Subcutaneous adipose tissue (tissue), 4 donors: ENCODE data around the gene ADGRD1. TPM values are rescaled to one million over a fixed set of nuclear protein-coding genes. Genes with fewer than 3 reads are reported as not detected.

Experiments
- total RNA-seq, 4 donors: library from RNA; depleted of rRNA; stranded (reverse); fragments of >200 nt; gene quantifications; one replicate each; pipeline ENCODE4 v1.1.0, GENCODE V29; 2016
- TF ChIP-seq, protein P1 (sequence below): fragments of 450-650 bp; IDR thresholded peaks from one replicate; pipeline ENCODE4 v1.5.1; 2016; ENCODE audit warnings: low read depth, mild to moderate bottlenecking, control low read depth, antibody characterized with exemption, moderate library complexity

ADGRD1 gene
- total RNA-seq, 4 donors from 2014 or later, result 16.3 to 34.1 (median 24.1) TPM

DNA sequence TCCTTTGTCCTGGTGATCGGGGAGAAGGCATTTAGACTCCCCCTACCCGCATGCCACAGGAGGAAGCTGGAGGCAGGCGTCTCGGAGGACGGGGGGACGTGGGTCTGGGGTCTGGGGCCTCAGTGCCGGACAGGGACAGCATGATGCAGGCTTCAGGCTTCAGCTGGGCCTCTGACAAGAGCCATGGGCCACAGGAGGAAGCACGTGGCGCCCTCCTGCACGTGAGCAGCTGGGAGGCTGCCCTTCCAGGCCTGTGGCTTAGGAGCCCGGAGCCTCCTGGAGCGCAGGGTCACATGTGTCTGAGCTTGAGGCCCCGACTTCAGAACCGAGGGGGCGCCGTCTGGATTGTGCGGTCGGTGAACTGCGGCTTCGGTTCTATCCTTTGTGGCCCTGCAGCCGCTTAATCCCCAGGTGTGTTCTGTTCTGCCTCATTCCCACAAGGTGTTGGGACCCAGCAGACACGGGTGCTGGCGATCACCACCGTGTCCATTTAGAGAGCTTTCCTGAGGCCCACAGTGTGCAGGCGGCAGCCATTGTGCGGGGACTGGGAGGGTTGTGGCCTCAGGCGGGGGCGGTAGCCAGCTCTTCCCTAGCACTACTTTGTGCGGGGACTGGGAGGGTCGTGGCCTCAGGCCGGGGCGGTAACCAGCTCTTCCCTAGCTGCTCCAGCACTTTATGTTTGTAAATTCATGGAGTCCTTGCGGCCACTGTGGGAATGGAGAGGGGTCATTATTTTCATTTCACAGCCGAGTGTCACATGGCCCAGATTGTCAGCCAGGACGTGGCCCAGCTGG, 150.2 kb downstream of the ADGRD1 start:
- TF ChIP-seq, protein P1, sequence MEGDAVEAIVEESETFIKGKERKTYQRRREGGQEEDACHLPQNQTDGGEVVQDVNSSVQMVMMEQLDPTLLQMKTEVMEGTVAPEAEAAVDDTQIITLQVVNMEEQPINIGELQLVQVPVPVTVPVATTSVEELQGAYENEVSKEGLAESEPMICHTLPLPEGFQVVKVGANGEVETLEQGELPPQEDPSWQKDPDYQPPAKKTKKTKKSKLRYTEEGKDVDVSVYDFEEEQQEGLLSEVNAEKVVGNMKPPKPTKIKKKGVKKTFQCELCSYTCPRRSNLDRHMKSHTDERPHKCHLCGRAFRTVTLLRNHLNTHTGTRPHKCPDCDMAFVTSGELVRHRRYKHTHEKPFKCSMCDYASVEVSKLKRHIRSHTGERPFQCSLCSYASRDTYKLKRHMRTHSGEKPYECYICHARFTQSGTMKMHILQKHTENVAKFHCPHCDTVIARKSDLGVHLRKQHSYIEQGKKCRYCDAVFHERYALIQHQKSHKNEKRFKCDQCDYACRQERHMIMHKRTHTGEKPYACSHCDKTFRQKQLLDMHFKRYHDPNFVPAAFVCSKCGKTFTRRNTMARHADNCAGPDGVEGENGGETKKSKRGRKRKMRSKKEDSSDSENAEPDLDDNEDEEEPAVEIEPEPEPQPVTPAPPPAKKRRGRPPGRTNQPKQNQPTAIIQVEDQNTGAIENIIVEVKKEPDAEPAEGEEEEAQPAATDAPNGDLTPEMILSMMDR, result no peak

DNA sequence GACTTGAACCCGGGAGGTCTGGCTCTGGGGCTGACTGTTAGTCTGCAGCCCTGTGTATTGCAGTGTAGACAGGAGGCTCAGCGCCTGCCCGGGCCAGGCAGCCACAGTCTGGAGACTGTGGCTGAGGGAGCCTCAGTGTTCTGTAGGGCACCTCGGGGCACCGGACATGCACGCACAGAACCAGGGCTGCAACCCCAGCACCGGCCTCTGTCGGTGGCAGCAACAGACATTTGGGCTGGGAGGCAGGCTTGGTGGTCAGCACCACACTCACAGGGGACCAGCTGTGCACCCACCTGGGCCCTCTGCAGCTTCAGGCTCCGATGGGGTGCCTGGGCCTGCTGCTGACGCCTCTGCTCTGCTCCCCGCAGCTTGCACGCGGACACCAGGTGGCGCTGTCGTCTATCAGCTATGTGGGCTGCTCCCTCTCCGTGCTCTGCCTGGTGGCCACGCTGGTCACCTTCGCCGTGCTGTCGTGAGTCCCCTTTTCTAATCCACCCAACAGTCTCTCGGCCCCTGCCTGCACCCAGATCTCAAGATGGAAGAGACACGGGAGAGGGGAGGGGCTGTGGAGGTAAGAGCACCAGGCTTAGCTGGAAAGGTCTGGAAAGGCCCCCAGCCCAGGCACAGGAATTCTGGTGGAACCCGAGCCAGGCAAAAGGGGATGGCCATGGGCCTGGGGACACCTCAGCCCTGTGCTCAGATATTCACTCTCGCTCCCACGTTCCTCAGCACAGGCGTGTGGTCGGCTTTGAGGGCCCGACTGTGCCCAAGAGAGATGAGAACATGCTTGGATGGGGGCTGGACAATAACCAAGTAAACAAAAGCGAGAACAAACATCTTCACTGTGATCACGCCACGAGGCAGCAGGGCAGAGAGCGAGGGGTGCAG, 151.0 kb downstream of the ADGRD1 start:
- TF ChIP-seq, protein P1, result no peak

DNA sequence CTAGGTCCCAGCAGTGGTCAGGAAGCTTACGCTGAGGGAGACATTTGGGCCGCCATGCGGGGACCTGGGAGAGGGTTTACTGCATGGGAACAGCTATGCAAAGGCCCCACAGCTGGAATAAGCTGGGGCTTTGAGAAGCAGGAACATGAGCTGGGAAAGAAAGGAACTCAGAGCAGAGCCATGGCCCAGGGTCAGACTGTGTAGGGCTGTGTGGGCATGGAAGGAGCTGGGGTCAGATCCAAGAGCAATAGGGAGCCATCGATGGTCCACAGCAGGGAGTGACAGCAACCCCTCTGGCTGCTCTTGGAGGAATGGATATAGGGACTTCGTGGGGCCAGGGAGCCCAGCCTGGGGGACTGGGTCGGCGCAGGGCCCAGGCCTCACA, 151.6 kb downstream of the ADGRD1 start:
- TF ChIP-seq, protein P1, result no peak

DNA sequence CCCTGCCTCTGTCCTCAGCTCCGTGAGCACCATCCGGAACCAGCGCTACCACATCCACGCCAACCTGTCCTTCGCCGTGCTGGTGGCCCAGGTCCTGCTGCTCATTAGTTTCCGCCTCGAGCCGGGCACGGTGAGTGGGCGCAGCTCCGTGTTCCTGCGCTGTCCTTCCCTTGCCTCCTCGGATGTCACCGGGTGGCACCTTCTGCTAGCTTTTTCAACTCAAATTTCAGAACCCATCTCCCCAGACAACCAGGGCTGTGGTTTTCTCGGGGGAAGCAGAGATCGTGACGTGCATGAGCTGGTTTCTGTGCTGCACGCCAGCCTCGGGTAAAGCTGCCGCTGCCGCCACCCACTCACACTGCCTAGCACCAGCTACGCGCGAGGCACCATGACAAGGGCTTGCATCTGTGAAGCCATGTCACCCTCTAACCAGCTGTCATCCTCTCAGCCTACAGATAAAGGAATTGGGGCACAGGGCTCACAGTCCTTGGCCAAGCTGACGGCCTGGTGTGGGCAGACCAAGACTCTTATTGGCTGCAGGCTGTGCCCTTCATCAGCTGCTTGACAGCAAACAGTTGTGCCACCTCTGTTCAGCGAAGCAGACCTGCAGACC, 152.1 kb downstream of the ADGRD1 start:
- TF ChIP-seq, protein P1, result no peak

DNA sequence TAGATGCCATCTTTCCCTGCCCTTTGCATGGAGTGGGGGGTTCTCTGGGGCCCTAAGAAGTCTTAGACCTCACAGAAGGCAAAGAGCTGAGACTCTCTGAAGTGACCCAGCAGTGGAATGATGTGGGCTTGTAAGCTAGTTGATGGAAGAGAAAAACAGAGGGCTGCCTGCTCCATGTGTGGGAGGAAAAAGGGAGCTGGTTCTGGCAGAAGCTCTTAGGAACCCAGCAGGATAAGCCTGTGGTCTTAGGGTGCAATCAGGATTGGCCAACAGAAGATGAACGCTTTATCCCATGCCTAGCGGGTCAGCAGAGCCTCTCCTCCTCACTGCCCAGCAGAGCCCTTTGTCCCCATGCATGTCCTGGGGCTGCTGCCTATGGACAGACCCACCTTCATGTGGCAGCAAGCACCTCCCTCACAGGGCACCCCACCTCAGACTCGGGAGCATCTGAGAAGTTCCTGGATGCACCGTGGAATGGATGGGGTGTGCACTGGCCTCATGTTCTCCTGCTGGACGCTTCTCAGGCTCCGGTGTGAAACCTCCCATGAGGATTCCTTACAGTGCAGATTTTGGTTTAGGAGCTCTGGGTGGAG, 152.7 kb downstream of the ADGRD1 start:
- TF ChIP-seq, protein P1, result no peak

DNA sequence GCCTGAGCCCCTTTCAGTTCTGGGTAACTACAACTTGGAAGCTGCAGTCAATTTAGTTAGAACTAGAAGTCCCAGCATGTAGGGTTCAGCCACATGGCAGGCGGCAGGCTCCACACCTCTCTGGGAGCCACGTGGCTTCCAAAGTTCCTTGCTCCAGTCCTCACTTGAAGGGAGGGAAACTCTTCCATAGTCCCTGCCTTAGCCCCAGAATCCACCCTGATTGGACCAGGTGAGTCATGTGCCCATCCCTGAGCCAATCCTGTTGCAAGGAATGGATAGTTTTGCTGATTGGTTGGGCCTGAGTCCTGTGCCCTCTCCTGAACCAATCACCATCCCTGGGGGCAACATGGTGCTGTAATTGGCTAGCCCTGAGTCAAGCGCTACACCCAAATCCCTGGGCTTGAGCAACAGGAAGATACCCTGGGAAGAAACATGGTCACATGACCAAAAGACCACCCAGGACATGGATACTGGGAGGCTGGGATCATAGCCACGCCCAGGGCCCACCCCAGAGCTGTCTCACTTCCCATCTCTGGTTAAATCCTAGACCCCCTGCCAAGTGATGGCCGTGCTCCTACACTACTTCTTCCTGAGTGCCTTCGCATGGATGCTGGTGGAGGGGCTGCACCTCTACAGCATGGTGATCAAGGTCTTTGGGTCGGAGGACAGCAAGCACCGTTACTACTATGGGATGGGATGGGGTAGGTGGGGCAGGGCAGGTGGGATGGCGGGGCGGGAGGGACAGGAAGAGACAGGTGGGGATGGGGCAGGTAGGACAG, 154.7 kb downstream of the ADGRD1 start:
- TF ChIP-seq, protein P1, result no peak
